ENCODE results near the gene RAB1B.

- no peak for TF ChIP-seq CTCF (IDR thresholded peaks at IDR 0.05; ENCODE audit: low read depth, low read length, poor library complexity, severe bottlenecking)
- TF ChIP-seq EZH2phosphoT487 (IDR thresholded peaks at IDR 0.05; ENCODE audit: borderline replicate concordance, low read length): no peak
These were observed 27.7 kb upstream of the RAB1B start for GRCh38 chr11:66240781-66241136.

Measured in DOHH2 (cell line).